Heart left ventricle (tissue), 16 donors: ENCODE measurements around the gene VAMP3. TPM values are rescaled to one million over a fixed set of nuclear protein-coding genes. Genes with fewer than 3 reads are reported as not detected.
A peak's percentile ranks its signal among the peaks of the same experiment; 100 is the strongest.

ENCODE experiments used
- ATAC-seq, 4 donors: fragments of 200-7000 bp; cut with Tn5 transposase; one replicate each; pipeline ENCODE4 v1.9.1; 2020 to 2022; ENCODE audit warnings: moderate library complexity in 4 of 4, mild to moderate bottlenecking in 3 of 4, moderate number of reproducible peaks in 1 of 4
- DNase-seq, 5 donors: peaks; one replicate each; pipeline ENCODE4 v3.0.0-alpha.2; 2020
- H3K27ac ChIP-seq, 12 donors: fragments of 200-600 bp; sonication (generic) in 4 of 12; one replicate each; pipeline versions ENCODE4 v1.5.0 to v1.8.0; 2016 to 2022; ENCODE audit warnings: mild to moderate bottlenecking in 2 of 12
- H3K27me3 ChIP-seq, 9 donors: fragments of 200-600 bp; sonication (generic) in 2 of 9; one replicate each; pipeline versions ENCODE4 v1.5.1 to v1.8.0; 2016 to 2022; ENCODE audit warnings: mild to moderate bottlenecking in 3 of 9
- H3K36me3 ChIP-seq, 9 donors: fragments of 200-600 bp; sonication (generic) in 2 of 9; one replicate each; pipeline versions ENCODE4 v1.5.0 to v1.8.0; 2018 to 2022; ENCODE audit warnings: mild to moderate bottlenecking in 2 of 9
- H3K4me1 ChIP-seq, 12 donors: fragments of 200-600 bp; sonication (generic) in 4 of 12; one replicate each; pipeline versions ENCODE4 v1.5.0 to v1.8.0; 2016 to 2022; ENCODE audit warnings: mild to moderate bottlenecking in 3 of 12
- H3K4me3 ChIP-seq, 12 donors: fragments of 200-600 bp; sonication (generic) in 4 of 12; one replicate each; pipeline versions ENCODE4 v1.5.0 to v1.8.0; 2017 to 2022; ENCODE audit warnings: mild to moderate bottlenecking in 9 of 12, moderate library complexity in 4 of 12
- H3K9me3 ChIP-seq, 12 donors: fragments of 200-600 bp; sonication (generic) in 4 of 12; one replicate each; pipeline versions ENCODE4 v1.5.0 to v1.8.0; 2016 to 2022; ENCODE audit warnings: mild to moderate bottlenecking in 1 of 12
- POLR2A ChIP-seq, 2 donors: fragments of 450-650 bp; IDR thresholded peaks; one replicate each; pipeline ENCODE4 v1.6.1; 2017; ENCODE audit warnings: antibody characterized with exemption in 2 of 2, mild to moderate bottlenecking in 2 of 2, moderate library complexity in 2 of 2
- WGBS, 4 donors: extraction: QIAGEN DNeasy Blood & Tissue Kit in 2 of 4; methylation state at CpG; one replicate each; pipeline versions ENCODE4 v1.1.5 to v1.1.7; 2013 to 2018; 5-methylcytosine and 5-hydroxymethylcytosine counted together
- intact Hi-C, 10 donors: fragments of 100-400 bp; cut with DNase I; formaldehyde crosslinking; loops; one replicate each; pipeline versions ENCODE4 v1.11.1 to v1.14.2; 2022
- polyA plus RNA-seq, 2 donors: library from polyadenylated mRNA; stranded (reverse); fragments of 200-250 nt; gene quantifications; one replicate each; pipeline ENCODE4 v1.2.3, GENCODE V29; 2013
- total RNA-seq, 9 donors: library from RNA; depleted of rRNA in 2 of 9; stranded (reverse); fragments of >200 nt in 2 of 9; fragmentation: NEBNext Ultra II Directional in 3 of 9; extraction: Animal tissue kit (Norgen Biotek cat#: 25700) in 3 of 9; gene quantifications; one replicate each; pipeline versions ENCODE4 v1.1.0 to v1.2.4, GENCODE V29; 2016 to 2023
- TF ChIP-seq, protein P1 (sequence below), 12 donors: fragments of 200-600 bp; sonication (generic) in 4 of 12; IDR thresholded peaks; one replicate each; pipeline versions ENCODE4 v1.5.0 to v1.8.0; 2018 to 2022; ENCODE audit warnings: antibody characterized with exemption in 12 of 12, mild to moderate bottlenecking in 5 of 12
- donor health status: ischemic (EF 13 %, LVEDD 7.1; RV severe dilation, severe dysfunction).
- donor health status: healthy with polysubstance abuse.
- donor health status: DM: no; HTN: yes; CAD: no.
- donor health status: DM: no; HTN: no; CAD: no.
- donor health status: ischemic (EF 25% LVEDD 6.9; RV normal size, moderate dysfunction).
- donor health status: ischemic (EF 25% LVEDD 5.7; RV mildly dilated, moderate dysfunction).
- donor health status: healthy.
- donor health status: DM: yes; HTN: yes; CAD: no.
- donor health status: ischemic (EF 35%, LVEDD 5.7; RV mildly dilated, moderate dysfunction).
- donor health status: nonischemic (EF 11% LVEDD 7.7; RV severe dilation, severe dysfunction).
- donor health status: DM: yes; HTN: yes; CAD: no.
- donor health status: PGD.
- donor health status: ischemic (EF 29% LVEDD 5.4; RV normal size, mild dysfunction).
- donor health status: nonischemic (EF 23%, LVEDD 6.1; RV moderate dilation, normal function).

The VAMP3 gene
- total and polyA plus RNA-seq, 11 donors = 40.2 to 100 (median 70.9) TPM

DNA sequence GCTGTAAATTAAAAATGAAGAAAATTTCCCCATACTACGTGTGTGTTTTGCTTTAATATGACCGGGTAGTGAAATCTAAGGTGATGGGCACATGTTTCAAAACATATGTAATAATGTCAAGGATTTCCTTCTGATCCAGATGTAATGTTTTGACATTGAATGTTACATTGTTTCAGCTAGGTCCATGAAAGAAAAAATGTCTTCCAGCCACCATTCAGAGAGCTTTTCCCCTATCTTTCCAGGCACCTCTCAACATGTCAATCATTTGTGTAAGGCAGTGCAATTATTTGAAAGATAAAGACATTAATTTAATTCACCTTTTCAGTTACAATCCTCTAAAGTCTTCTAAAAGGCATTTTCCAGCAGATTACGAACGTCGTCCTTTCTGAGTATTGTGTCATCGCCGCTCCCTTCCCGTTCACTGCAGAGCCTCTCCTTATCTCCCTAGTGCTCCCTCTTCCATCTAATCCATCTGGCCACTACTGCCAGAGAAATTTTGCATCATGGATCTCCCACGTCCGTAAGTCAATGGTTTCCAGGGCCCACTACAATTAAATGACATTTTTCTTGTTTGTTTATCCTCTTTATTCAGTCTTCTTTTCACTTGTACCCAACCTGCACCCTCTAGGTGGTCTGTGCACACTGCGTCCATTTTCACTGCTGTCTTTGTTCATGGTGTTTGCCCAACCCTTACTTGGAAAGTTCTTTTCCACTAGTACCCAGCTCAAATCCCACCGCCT is 1.3 kb upstream of the VAMP3 start:
- TF ChIP-seq, protein P1, sequence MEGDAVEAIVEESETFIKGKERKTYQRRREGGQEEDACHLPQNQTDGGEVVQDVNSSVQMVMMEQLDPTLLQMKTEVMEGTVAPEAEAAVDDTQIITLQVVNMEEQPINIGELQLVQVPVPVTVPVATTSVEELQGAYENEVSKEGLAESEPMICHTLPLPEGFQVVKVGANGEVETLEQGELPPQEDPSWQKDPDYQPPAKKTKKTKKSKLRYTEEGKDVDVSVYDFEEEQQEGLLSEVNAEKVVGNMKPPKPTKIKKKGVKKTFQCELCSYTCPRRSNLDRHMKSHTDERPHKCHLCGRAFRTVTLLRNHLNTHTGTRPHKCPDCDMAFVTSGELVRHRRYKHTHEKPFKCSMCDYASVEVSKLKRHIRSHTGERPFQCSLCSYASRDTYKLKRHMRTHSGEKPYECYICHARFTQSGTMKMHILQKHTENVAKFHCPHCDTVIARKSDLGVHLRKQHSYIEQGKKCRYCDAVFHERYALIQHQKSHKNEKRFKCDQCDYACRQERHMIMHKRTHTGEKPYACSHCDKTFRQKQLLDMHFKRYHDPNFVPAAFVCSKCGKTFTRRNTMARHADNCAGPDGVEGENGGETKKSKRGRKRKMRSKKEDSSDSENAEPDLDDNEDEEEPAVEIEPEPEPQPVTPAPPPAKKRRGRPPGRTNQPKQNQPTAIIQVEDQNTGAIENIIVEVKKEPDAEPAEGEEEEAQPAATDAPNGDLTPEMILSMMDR (IDR thresholded peaks at IDR 0.05) = no peak
- no peak for TF ChIP-seq POLR2A (IDR thresholded peaks at IDR 0.05)
- Histone ChIP-seq H3K9me3 (no peaks in the 10 kb centered on the region), H3K4me1 (peaks cover 3 to 33% (median 13%) of the 10 kb centered on the region in 12 donors), H3K36me3 (peaks cover 0 to 22% (median 19%) of the 10 kb centered on the region in 9 donors), H3K27me3 (no peaks in the 10 kb centered on the region), H3K27ac (peak overlapping the region in 3 of 12 donors; percentile 93 to 95 (median 93)), H3K4me3 (peak overlapping the region in 1 of 12 donors; percentile 75)
- 80 to 83% (median 82%) methylated on average over 12 of the region's 12 CpGs for WGBS, 4 donors
- intact Hi-C loops = no loop called here
- ATAC-seq = no peak
- no peak for DNase-seq

DNA sequence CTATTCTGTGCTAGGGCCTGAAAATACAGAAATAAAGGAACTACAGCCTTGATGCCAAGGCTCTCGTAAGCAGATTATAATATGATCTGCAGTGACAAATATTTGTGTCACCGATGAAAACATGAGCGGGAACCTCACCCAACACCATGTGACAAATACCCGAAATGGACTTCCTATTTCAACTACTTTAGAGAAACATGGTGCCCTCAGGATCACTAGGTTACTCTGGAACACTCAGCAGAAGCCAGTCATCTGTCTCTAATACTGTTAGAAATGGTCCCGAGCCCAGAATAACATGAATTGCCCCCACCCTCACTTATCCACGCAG is 463 bp upstream of the VAMP3 start:
- intact Hi-C loops = no loop called here
- Histone ChIP-seq H3K36me3 (peaks cover 0 to 28% (median 21%) of the 10 kb centered on the region in 9 donors), H3K27ac (peak overlapping the region; percentile 74 to 98 (median 93)), H3K4me1 (peaks cover 3 to 33% (median 13%) of the 10 kb centered on the region in 12 donors), H3K27me3 (no peaks in the 10 kb centered on the region), H3K4me3 (peak overlapping the region; percentile 75 to 96 (median 91)), H3K9me3 (no peaks in the 10 kb centered on the region)
- ATAC-seq (peak in 2 of 4 donors; percentile 47 to 57), DNase-seq (no peak)
- WGBS, 4 donors = 7 to 12% (median 8%) methylated on average over 4 to 6 of the region's 6 CpGs
- TF ChIP-seq, protein P1 (IDR thresholded peaks at IDR 0.05) = no peak
- no peak for TF ChIP-seq POLR2A (IDR thresholded peaks at IDR 0.05)

DNA sequence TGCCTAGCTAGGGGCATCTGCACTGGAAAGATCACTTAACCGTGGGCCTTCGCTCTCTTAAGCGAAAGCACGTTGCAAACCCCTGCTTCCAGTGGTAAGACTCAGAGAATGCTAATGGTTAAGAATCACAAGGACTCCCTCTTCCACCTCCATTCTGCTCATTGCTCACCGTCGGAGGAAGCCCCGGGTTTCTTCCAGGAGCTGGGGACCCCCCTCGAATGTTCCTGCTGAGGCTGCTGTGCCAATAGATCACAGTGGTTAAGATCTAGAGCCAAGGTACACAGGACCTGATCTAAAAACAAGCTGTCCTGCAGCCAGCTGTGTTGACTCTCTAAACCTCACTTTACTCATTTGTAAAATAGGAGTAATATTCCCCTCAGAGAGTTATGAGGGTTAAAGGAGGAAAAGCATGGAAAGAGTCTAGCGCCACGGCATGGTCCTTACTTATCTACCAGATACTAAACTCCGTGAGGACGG is 765 bp downstream of the VAMP3 start:
- Histone ChIP-seq H3K27me3 (no peaks in the 10 kb centered on the region), H3K9me3 (no peaks in the 10 kb centered on the region), H3K4me1 (peaks cover 3 to 33% (median 13%) of the 10 kb centered on the region in 12 donors), H3K36me3 (peaks cover 0 to 39% (median 29%) of the 10 kb centered on the region in 9 donors), H3K4me3 (peak overlapping the region; percentile 75 to 96 (median 91)), H3K27ac (peak overlapping the region; percentile 74 to 98 (median 93))
- ATAC-seq (no peak), DNase-seq (no peak)
- intact Hi-C loops = no loop called here
- TF ChIP-seq, protein P1 (IDR thresholded peaks at IDR 0.05) = no peak
- TF ChIP-seq POLR2A (IDR thresholded peaks at IDR 0.05) = no peak
- WGBS, 4 donors = 5 to 9% (median 7%) methylated on average over 10 to 12 of the region's 12 CpGs

DNA sequence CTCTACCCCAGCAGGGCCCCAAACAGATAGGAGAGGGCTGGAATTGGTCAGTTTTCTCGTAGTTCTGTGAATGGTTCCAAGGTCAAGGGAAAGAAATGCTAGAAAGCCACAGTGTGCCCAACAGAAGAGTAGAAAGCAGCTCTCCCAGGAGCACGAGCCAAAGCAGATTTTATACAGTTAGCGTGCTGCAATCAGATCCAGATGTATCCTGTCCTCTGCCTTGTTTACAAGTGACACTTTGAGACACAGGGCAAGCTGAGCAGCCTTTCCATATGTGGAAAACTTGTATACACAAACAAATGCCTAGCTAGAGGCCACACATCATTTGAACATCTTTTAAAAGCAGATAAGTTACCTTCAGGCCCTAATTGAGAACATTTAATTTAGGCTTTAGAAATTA is 6.5 kb downstream of the VAMP3 start:
- ATAC-seq = no peak
- H3K36me3 ChIP-seq = peaks cover 0 to 86% (median 70%) of the 10 kb centered on the region in 9 donors
- intact Hi-C loops = no loop called here
- 85 to 94% (median 87%) methylated on average over 3 of the region's 3 CpGs for WGBS, 4 donors
- no peaks in the 10 kb centered on the region for H3K27me3 ChIP-seq
- H3K27ac ChIP-seq = no peak overlapping the region
- H3K4me1 ChIP-seq = peaks cover 0 to 34% (median 5%) of the 10 kb centered on the region in 12 donors
- no peak overlapping the region for H3K4me3 ChIP-seq
- no peak for TF ChIP-seq POLR2A (IDR thresholded peaks at IDR 0.05)
- TF ChIP-seq, protein P1 (IDR thresholded peaks at IDR 0.05) = no peak
- H3K9me3 ChIP-seq = no peaks in the 10 kb centered on the region
- DNase-seq = no peak
